OCI-LY3 (cell line): Measurements from ENCODE around the gene SMTNL2.
A peak's percentile ranks its signal among the peaks of the same experiment; 100 is the strongest.

Source experiments
- H2AFZ ChIP-seq: fragments of 200-600, 300-600 bp; shearing (Covaris generic); 2 replicates; pipeline ENCODE4 v1.6.0; 2014; ENCODE audit warnings: antibody characterized with exemption, low read depth, low read length
- H3K27ac ChIP-seq: fragments of 200-600, 300-600 bp; sonication (generic); 2 replicates; pipeline ENCODE4 v1.5.1; 2014; ENCODE audit warnings: mild to moderate bottlenecking, low read length, moderate library complexity, mixed read lengths
- H3K27me3 ChIP-seq: fragments of 200-600, 300-600 bp; sonication (generic); 2 replicates; pipeline ENCODE4 v1.6.1; 2014; ENCODE audit warnings: low read depth, low read length, mixed read lengths
- H3K36me3 ChIP-seq: fragments of 200-600, 300-600 bp; sonication (generic); replicated peaks from 2 replicates; pipeline ENCODE3; 2014; ENCODE audit warnings: low read depth, low read length, mixed read lengths
- H3K4me1 ChIP-seq: fragments of 300-600, 200-600 bp; sonication (generic); 2 replicates; pipeline ENCODE4 v1.6.1; 2014; ENCODE audit warnings: low read length, mixed read lengths
- H3K4me2 ChIP-seq: fragments of 200-600, 300-600 bp; sonication (generic); 2 replicates; pipeline ENCODE4 v1.6.1; 2014; ENCODE audit warnings: low read length, mixed read lengths
- H3K4me3 ChIP-seq: fragments of 300-600, 200-600 bp; sonication (generic); 2 replicates; pipeline ENCODE4 v1.5.1; 2014; ENCODE audit warnings: antibody characterized with exemption, mild to moderate bottlenecking, low read length, moderate library complexity
- H3K79me2 ChIP-seq: fragments of 300-600, 200-600 bp; shearing (Covaris generic); 2 replicates; pipeline ENCODE4 v1.6.1; 2014; ENCODE audit warnings: mild to moderate bottlenecking, low read length, mixed read lengths
- H3K9ac ChIP-seq: fragments of 300-600, 200-600 bp; shearing (Covaris generic); 2 replicates; pipeline ENCODE4 v1.6.0; 2014; ENCODE audit warnings: mild to moderate bottlenecking, low read length, moderate library complexity
- H3K9me3 ChIP-seq: fragments of 200-600, 300-600 bp; shearing (Covaris generic); 2 replicates; pipeline ENCODE4 v1.6.1; 2014; ENCODE audit warnings: low read length, mixed read lengths; ENCODE audit not compliant: insufficient read depth
- H4K20me1 ChIP-seq: fragments of 200-600, 300-600 bp; sonication (generic); 2 replicates; pipeline ENCODE4 v1.6.1; 2016; ENCODE audit warnings: low read length, mixed read lengths; ENCODE audit not compliant: insufficient read depth
- CTCF ChIP-seq: fragments of 200-600, 300-600 bp; sonication (generic); IDR thresholded peaks from 2 replicates; pipeline ENCODE4 v1.5.1; 2014; ENCODE audit warnings: antibody characterized with exemption, low read length, low read depth
- EZH2phosphoT487 ChIP-seq: fragments of 200-600 bp; shearing (Covaris generic); IDR thresholded peaks from 2 replicates; pipeline ENCODE4 v1.6.1; 2018; ENCODE audit warnings: antibody characterized with exemption, mixed run types, low read depth

Gene SMTNL2

DNA sequence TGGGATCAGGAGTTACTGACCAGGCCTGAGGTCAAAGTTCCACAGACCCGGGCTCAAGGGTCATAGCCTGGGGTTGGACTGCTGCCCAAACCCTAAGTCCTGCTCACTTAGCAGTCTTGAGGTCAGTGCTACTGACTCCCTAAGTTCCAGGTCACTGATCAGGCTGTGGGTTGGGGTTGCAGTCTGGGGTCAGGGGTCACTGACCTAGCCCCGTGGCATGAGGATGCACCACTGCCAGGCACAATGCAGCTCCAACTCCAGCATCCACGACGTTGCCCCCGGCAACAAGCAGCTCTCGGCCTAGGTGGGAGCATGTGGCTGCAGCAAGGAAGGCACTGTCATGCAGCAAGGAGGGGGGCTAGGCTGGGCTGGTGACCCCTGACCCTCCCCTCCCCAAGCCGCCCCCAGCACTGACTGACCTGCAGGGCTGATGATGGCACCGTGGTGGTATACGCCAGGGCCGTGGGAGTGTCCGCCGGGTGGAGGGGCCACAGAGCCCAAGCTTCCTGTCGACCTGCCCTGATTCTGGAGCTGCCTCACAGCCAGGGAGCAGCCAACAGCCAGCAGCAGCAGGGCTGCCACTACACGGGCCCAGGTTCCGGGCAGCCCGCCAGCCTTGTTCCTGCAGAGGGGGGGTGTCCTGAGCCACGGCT, 25.1 kb upstream of the SMTNL2 start:
- H3K36me3 ChIP-seq, result no peaks in the 10 kb centered on the region
- H3K9me3 ChIP-seq, result no peaks in the 10 kb centered on the region
- H3K79me2 ChIP-seq, result peaks cover 18% of the 10 kb centered on the region
- 0 out of 2 replicates have a peak overlapping the region, but pooled peaks have one; percentile 33 for H3K27ac ChIP-seq
- H3K27me3 ChIP-seq, result no peaks in the 10 kb centered on the region
- no peak overlapping the region for H3K9ac ChIP-seq
- no peaks in the 10 kb centered on the region for H4K20me1 ChIP-seq
- H3K4me2 ChIP-seq, result peak overlapping the region; percentile 36
- TF ChIP-seq EZH2phosphoT487 (no peak), CTCF (no peak)
- H3K4me1 ChIP-seq, result peaks cover 63% of the 10 kb centered on the region
- no peak overlapping the region for H3K4me3 ChIP-seq
- no peak overlapping the region for H2AFZ ChIP-seq

DNA sequence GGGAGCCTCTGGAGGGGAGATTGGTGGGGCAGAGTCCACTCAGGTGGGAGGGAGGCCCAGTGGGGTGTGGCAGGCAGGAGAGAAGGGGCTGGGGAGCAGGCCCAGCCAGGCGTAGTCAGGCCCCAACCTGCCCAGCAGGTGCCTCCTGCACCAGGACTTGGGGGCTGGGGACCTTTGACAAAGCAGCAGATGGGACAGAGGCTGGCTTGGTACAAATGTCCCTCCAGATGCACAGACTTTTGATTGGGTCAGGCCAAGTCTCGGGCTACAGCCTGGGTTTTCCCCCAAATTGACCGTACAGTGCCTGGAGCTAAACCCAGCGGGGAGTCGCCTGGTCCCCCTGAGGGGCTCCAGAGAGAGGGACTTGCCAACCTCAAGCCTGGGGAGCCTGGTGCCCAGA, 24.4 kb upstream of the SMTNL2 start:
- no peak for TF ChIP-seq EZH2phosphoT487
- H4K20me1 ChIP-seq, result no peaks in the 10 kb centered on the region
- no peak overlapping the region for H3K4me3 ChIP-seq
- H3K9me3 ChIP-seq, result no peaks in the 10 kb centered on the region
- H3K4me1 ChIP-seq, result peaks cover 63% of the 10 kb centered on the region
- peak overlapping the region; percentile 36 for H3K4me2 ChIP-seq
- peaks cover 11% of the 10 kb centered on the region for H3K79me2 ChIP-seq
- H2AFZ ChIP-seq, result peak overlapping the region; percentile 77
- H3K36me3 ChIP-seq, result no peaks in the 10 kb centered on the region
- H3K27ac ChIP-seq, result peak overlapping the region; percentile 33; the same call in 1 of the 2 replicates
- H3K9ac ChIP-seq, result peak overlapping the region; percentile 10; the same call in 1 of the 2 replicates
- H3K27me3 ChIP-seq, result no peaks in the 10 kb centered on the region

DNA sequence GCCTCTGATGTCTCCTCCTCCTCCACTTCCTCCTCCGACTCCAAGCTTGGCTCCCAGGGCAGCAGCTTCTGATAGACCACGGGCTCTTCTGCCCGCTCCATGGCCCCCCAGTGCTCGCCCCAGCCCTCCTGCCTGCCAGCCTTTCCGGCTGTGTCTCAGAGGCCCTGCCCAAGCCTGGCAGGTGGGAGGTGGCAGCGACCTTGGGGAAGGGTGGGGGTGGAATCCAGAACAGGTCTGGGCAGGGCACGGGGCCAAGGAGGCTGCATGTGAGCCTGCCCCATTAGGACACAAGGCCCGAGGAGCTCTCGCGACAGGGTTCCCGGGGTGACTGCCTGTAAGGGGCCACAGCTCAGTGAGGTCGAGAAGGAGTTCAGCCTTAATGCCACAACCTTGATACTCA, 23.9 kb upstream of the SMTNL2 start, which contains the start of gene GGT6:
GGT6 (minus strand) TSS at position 157 of the 400 bp plus-strand sequence; CDS start at position 101, 56 bp downstream.
- no peak for TF ChIP-seq CTCF
- TF ChIP-seq EZH2phosphoT487, result no peak
- Histone ChIP-seq H2AFZ (peak within 1 kb of the TSS; percentile 77), H3K9me3 (no peaks in the 10 kb centered on the region), H3K4me2 (peak within 1 kb of the TSS; percentile 36), H3K27ac (peak within 1 kb of the TSS; percentile 75; the same call in 1 of the 2 replicates), H4K20me1 (no peaks in the 10 kb centered on the region), H3K4me1 (peaks cover 66% of the 10 kb centered on the region), H3K79me2 (peaks cover 6% of the 10 kb centered on the region), H3K9ac (peak within 1 kb of the TSS; percentile 12; the same call in 1 of the 2 replicates), H3K36me3 (no peaks in the 10 kb centered on the region), H3K27me3 (no peaks in the 10 kb centered on the region), H3K4me3 (no peak within 1 kb of the TSS)

DNA sequence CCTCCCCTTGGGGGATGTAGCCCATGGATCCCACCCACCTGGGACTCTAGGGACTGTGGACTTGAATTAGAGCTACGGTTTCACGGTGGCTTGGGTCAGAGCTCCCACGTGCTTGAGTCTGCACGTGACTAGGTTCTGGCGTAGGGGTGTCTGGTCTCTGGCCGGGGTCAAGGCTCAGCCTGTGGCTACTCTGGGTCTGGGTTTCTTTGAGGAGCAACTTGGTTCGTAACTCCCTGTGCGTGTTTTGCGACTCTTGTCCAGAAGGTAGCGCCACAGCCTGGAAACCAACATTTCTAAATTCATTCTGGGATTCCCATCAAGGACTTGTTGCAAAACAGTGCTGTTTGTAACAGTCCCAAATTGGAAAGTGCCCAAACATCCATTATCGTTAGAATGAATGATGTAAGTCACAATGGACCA, 23.5 kb upstream of the SMTNL2 start:
- peak overlapping the region; percentile 75; the same call in 1 of the 2 replicates for H3K27ac ChIP-seq
- no peaks in the 10 kb centered on the region for H3K36me3 ChIP-seq
- H3K4me3 ChIP-seq, result no peak overlapping the region
- peak overlapping the region; percentile 13; the same call in 1 of the 2 replicates for H2AFZ ChIP-seq
- H3K4me1 ChIP-seq, result peaks cover 66% of the 10 kb centered on the region
- no peaks in the 10 kb centered on the region for H4K20me1 ChIP-seq
- peaks cover 2% of the 10 kb centered on the region for H3K79me2 ChIP-seq
- no peaks in the 10 kb centered on the region for H3K27me3 ChIP-seq
- peak overlapping the region; percentile 12; the same call in 1 of the 2 replicates for H3K9ac ChIP-seq
- H3K9me3 ChIP-seq, result no peaks in the 10 kb centered on the region
- TF ChIP-seq CTCF (peak; percentile 19; the same call in 1 of the 2 replicates), EZH2phosphoT487 (no peak)
- H3K4me2 ChIP-seq, result peak overlapping the region; percentile 36
